Right lobe of liver (tissue), 4 donors: ENCODE data around the gene NR6A1.

ENCODE experiments used
- POLR2A ChIP-seq: fragments of 450-650 bp; IDR thresholded peaks from one replicate; pipeline ENCODE4 v1.6.1; 2017; ENCODE audit warnings: antibody characterized with exemption, mild to moderate bottlenecking
- TF ChIP-seq, protein P1 (sequence below), 4 donors: fragments of 200-600 bp in 3 of 4; fragments of 450-650 bp in 1 of 4; IDR thresholded peaks; one replicate each; pipeline versions ENCODE4 v1.5.1 to v1.8.0; 2016 to 2022; ENCODE audit warnings: antibody characterized with exemption in 4 of 4, mild to moderate bottlenecking in 2 of 4
- donor health status: DM: no; HTN: no; CAD: no.
- donor health status: DM: no; HTN: no; CAD: no.
- donor health status: DM: no; HTN: yes; CAD: no.

DNA sequence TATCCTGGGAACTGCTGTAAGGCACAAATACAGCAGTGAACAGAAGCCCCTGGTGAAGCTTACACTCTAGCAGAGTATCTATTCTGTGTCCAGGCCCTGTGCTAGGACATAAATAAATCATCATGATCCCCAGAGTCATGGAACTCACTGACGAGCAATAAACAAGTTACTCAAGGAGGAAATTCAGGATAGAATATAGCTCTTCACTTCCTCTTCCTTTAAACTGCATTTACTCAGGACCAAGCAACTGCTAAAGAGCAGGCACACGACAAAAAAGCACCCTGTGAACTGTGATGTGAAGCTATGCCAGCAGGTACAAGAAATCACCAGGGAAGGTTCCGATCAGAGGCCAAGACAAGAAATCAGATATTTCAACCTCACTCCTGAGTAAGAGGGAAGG is 216.1 kb downstream of the NR6A1 start:
- TF ChIP-seq, protein P1, sequence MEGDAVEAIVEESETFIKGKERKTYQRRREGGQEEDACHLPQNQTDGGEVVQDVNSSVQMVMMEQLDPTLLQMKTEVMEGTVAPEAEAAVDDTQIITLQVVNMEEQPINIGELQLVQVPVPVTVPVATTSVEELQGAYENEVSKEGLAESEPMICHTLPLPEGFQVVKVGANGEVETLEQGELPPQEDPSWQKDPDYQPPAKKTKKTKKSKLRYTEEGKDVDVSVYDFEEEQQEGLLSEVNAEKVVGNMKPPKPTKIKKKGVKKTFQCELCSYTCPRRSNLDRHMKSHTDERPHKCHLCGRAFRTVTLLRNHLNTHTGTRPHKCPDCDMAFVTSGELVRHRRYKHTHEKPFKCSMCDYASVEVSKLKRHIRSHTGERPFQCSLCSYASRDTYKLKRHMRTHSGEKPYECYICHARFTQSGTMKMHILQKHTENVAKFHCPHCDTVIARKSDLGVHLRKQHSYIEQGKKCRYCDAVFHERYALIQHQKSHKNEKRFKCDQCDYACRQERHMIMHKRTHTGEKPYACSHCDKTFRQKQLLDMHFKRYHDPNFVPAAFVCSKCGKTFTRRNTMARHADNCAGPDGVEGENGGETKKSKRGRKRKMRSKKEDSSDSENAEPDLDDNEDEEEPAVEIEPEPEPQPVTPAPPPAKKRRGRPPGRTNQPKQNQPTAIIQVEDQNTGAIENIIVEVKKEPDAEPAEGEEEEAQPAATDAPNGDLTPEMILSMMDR (IDR thresholded peaks at IDR 0.05), result no peak
- TF ChIP-seq POLR2A, result no peak
